ENCODE measurements around the gene EPG5. TPM values are rescaled to one million over a fixed set of nuclear protein-coding genes. Genes with fewer than 3 reads are reported as not detected.

EPG5 gene
- total RNA-seq, 1 experiment from 2014 or later, result 22.7 TPM

DNA sequence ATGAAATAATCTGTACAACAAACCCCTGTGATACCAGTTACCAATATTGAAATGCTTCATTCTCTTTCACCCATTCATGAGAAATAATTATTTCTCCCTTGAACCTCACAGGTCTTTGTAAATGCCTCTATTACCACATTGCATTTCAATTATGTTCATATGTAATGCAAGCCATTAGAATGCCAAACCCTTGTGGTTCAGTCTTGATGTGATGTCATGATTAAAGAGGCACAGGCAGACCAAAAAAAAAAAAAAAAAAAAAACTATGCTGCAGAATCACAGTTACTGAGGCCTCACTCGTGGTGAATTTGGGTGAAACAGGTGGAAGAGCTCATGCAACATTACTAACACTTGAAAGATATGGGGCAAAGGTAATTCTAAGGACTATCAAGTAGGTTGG is 9.4 kb upstream of the EPG5 start:
- DNase-seq (ENCODE audit: low spot score) (no peak), ATAC-seq (no peak)
- H3K27ac Mint-ChIP-seq, result no peak overlapping the region
- CTCF ChIA-PET, result interaction anchor here (3.6 kb wide), 1 partner anchor 97 kb away, joined by 34 read pairs; no protein-coding TSS in a partner anchor
- peaks cover 16% of the 10 kb centered on the region for H3K4me1 Mint-ChIP-seq
- TF ChIP-seq SMAD3 (CRISPR knock-in tag; IDR thresholded peaks at IDR 0.05; ENCODE audit: borderline replicate concordance), result no peak
- no peak for TF ChIP-seq ELF4 (CRISPR knock-in tag; IDR thresholded peaks at IDR 0.05; ENCODE audit: low read depth)
- TF ChIP-seq ZNF423 (CRISPR knock-in tag; IDR thresholded peaks at IDR 0.05), result no peak
- TF ChIP-seq TCF7 (CRISPR knock-in tag; IDR thresholded peaks at IDR 0.05; ENCODE audit: low read depth), result no peak
- no peak for TF ChIP-seq ATF1 (CRISPR knock-in tag; IDR thresholded peaks at IDR 0.05)
- no peak for TF ChIP-seq NFE2L1 (CRISPR knock-in tag; IDR thresholded peaks at IDR 0.05)
- no peak for TF ChIP-seq USF2 (CRISPR knock-in tag; IDR thresholded peaks at IDR 0.05)
- TF ChIP-seq, protein P1, sequence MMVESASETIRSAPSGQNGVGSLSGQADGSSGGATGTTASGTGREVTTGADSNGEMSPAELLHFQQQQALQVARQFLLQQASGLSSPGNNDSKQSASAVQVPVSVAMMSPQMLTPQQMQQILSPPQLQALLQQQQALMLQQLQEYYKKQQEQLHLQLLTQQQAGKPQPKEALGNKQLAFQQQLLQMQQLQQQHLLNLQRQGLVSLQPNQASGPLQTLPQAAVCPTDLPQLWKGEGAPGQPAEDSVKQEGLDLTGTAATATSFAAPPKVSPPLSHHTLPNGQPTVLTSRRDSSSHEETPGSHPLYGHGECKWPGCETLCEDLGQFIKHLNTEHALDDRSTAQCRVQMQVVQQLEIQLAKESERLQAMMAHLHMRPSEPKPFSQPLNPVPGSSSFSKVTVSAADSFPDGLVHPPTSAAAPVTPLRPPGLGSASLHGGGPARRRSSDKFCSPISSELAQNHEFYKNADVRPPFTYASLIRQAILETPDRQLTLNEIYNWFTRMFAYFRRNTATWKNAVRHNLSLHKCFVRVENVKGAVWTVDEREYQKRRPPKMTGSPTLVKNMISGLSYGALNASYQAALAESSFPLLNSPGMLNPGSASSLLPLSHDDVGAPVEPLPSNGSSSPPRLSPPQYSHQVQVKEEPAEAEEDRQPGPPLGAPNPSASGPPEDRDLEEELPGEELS (CRISPR knock-in tag; IDR thresholded peaks at IDR 0.05), result no peak
- no peak for TF ChIP-seq PRDM15 (CRISPR knock-in tag; IDR thresholded peaks at IDR 0.05)
- TF ChIP-seq ZNF532 (CRISPR knock-in tag; IDR thresholded peaks at IDR 0.05; ENCODE audit: borderline replicate concordance), result no peak
- TF ChIP-seq, protein P2, sequence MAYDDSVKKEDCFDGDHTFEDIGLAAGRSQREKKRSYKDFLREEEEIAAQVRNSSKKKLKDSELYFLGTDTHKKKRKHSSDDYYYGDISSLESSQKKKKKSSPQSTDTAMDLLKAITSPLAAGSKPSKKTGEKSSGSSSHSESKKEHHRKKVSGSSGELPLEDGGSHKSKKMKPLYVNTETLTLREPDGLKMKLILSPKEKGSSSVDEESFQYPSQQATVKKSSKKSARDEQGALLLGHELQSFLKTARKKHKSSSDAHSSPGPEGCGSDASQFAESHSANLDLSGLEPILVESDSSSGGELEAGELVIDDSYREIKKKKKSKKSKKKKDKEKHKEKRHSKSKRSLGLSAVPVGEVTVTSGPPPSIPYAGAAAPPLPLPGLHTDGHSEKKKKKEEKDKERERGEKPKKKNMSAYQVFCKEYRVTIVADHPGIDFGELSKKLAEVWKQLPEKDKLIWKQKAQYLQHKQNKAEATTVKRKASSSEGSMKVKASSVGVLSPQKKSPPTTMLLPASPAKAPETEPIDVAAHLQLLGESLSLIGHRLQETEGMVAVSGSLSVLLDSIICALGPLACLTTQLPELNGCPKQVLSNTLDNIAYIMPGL (CRISPR knock-in tag; IDR thresholded peaks at IDR 0.05), result no peak
- no peak for TF ChIP-seq SP1 (CRISPR knock-in tag; conservative IDR thresholded peaks at IDR 0.05)
- no peak for TF ChIP-seq ETV6 (CRISPR knock-in tag; IDR thresholded peaks at IDR 0.05)
- TF ChIP-seq NR3C1 (CRISPR knock-in tag; conservative IDR thresholded peaks at IDR 0.05; ENCODE audit: low read depth), result no peak
- no peak for TF ChIP-seq CBFB (CRISPR knock-in tag; IDR thresholded peaks at IDR 0.05; ENCODE audit: low read depth)
- TF ChIP-seq, protein P3, sequence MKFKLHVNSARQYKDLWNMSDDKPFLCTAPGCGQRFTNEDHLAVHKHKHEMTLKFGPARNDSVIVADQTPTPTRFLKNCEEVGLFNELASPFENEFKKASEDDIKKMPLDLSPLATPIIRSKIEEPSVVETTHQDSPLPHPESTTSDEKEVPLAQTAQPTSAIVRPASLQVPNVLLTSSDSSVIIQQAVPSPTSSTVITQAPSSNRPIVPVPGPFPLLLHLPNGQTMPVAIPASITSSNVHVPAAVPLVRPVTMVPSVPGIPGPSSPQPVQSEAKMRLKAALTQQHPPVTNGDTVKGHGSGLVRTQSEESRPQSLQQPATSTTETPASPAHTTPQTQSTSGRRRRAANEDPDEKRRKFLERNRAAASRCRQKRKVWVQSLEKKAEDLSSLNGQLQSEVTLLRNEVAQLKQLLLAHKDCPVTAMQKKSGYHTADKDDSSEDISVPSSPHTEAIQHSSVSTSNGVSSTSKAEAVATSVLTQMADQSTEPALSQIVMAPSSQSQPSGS (CRISPR knock-in tag; IDR thresholded peaks at IDR 0.05; ENCODE audit: borderline replicate concordance, low read depth), result no peak
- no peaks in the 10 kb centered on the region for H3K9me3 Mint-ChIP-seq
- no peak overlapping the region for H3K4me3 Mint-ChIP-seq
- POLR2A ChIA-PET, result no interaction called here
- H3K36me3 Mint-ChIP-seq, result no peaks in the 10 kb centered on the region
- no peaks in the 10 kb centered on the region for H3K27me3 Mint-ChIP-seq (ENCODE audit: low read depth)

Measured in WTC11 (cell line).